ENCODE results near the gene IQSEC1. TPM values are rescaled to one million over a fixed set of nuclear protein-coding genes. Genes with fewer than 3 reads are reported as not detected.
A peak's percentile ranks its signal among the peaks of the same experiment; 100 is the strongest.
"Not testable (repeated sequence)": the region's sequence is repeated elsewhere in the genome, so short reads cannot be mapped to it uniquely, and the experiment has no call there.

The IQSEC1 gene
- total and polyA plus RNA-seq, 2 experiments from 2014 or later: 8.0 to 51.9 TPM

DNA sequence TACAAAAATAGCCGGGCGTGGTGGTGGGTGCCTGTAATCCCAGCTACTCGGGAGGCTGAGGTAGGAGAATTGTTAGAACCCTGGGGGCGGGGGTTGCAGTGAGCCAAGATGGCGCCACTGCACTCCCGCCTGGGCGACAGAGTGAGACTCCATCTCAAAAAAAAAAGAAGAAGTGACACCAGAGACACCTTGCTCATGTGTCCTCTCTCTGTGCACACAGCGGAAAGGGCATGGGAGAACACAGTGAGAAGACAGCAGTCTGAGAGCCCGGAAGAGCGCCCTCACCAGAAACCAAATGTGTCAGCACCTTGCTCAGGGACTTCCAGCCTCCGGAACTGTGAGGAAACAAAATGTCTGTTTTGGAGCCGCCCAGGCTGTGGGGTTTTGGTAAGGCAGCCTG, 191.4 kb downstream of the IQSEC1 start:
- ATAC-seq: peak; percentile 40
- H3K36me3 Mint-ChIP-seq (ENCODE audit: low read depth); H3K4me1 ChIP-seq (ENCODE audit: insufficient read depth); H3K27ac ChIP-seq (ENCODE audit: low read depth); H3K36me3 ChIP-seq (ENCODE audit: insufficient read depth); H3K79me2 ChIP-seq (replicated peaks; ENCODE audit: insufficient read depth); H4K20me1 ChIP-seq (replicated peaks; ENCODE audit: insufficient read depth); H3K27ac Mint-ChIP-seq; H3K9me2 ChIP-seq (ENCODE audit: insufficient read depth); H3K27me3 ChIP-seq (ENCODE audit: insufficient read depth); H3F3A ChIP-seq (replicated peaks; ENCODE audit: low read depth); H3K9me3 Mint-ChIP-seq; H3K4me3 Mint-ChIP-seq; H3K4me1 Mint-ChIP-seq; H3K4me3 ChIP-seq; H3K4me2 ChIP-seq: not testable (repeated sequence)
- peaks cover 10% of the 10 kb centered on the region for H3K27me3 Mint-ChIP-seq (ENCODE audit: insufficient read depth, low read depth, poor library complexity)
- H2AFZ ChIP-seq: peak overlapping the region; percentile 52; the same call in 1 of the 2 replicates
- DNase-seq (ENCODE audit: low spot score): peak; percentile 50
- TF ChIP-seq, protein P1, sequence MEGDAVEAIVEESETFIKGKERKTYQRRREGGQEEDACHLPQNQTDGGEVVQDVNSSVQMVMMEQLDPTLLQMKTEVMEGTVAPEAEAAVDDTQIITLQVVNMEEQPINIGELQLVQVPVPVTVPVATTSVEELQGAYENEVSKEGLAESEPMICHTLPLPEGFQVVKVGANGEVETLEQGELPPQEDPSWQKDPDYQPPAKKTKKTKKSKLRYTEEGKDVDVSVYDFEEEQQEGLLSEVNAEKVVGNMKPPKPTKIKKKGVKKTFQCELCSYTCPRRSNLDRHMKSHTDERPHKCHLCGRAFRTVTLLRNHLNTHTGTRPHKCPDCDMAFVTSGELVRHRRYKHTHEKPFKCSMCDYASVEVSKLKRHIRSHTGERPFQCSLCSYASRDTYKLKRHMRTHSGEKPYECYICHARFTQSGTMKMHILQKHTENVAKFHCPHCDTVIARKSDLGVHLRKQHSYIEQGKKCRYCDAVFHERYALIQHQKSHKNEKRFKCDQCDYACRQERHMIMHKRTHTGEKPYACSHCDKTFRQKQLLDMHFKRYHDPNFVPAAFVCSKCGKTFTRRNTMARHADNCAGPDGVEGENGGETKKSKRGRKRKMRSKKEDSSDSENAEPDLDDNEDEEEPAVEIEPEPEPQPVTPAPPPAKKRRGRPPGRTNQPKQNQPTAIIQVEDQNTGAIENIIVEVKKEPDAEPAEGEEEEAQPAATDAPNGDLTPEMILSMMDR (conservative IDR thresholded peaks at IDR 0.05; ENCODE audit: low read depth in 2 of 2): peak; percentile 31 to 53

DNA sequence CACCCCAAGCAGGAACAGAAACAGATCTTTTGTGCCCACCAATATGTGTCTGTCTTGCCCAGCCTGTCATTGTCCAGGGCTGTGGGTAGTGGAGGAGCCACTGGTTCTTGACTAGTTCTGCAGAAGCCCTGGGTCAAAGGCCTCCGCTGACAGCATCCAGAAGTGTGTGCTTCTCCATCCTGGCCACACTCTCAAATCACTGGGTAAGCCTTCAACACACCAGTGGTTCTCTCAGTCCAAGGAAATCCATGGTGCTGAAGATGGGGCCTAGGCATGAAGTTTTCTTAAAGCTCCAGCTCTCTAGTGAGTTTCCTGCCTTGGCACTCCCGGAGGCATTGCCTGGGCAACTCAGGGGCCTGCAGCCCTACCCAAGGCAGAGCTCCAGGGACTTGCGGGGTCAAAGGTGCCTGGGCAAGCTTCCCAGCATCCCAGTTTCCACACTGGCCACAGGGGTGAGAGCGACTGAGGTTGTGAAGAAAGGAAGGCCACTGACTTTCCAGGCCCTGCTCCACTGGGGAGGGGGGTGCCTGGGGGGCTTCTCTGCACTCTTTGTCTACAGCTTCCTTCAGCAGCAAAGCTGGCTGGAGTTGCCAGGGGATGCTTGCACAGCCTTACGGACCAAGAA, 193.9 kb downstream of the IQSEC1 start:
- H3K27me3 ChIP-seq (ENCODE audit: insufficient read depth): peaks cover 15% of the 10 kb centered on the region
- H3K36me3 ChIP-seq (ENCODE audit: insufficient read depth): no peaks in the 10 kb centered on the region
- no peaks in the 10 kb centered on the region for H3K9me2 ChIP-seq (ENCODE audit: insufficient read depth)
- Mint-ChIP-seq H3K27ac (no peak overlapping the region), H3K4me3 (no peak overlapping the region), H3K27me3 (ENCODE audit: insufficient read depth, low read depth, poor library complexity) (peaks cover 14% of the 10 kb centered on the region), H3K4me1 (peaks cover 9% of the 10 kb centered on the region), H3K9me3 (peaks cover 5% of the 10 kb centered on the region; the same call in 1 of the 3 replicates), H3K36me3 (ENCODE audit: low read depth) (no peaks in the 10 kb centered on the region; the same call in 2 of the 3 replicates)
- no peaks in the 10 kb centered on the region for H3K4me1 ChIP-seq (ENCODE audit: insufficient read depth)
- ATAC-seq (no peak), DNase-seq (ENCODE audit: low spot score) (no peak)
- no peak overlapping the region for H3K4me3 ChIP-seq
- H3K79me2 ChIP-seq (replicated peaks; ENCODE audit: insufficient read depth): no peaks in the 10 kb centered on the region
- H3K4me2 ChIP-seq: no peak overlapping the region
- TF ChIP-seq EZH2 (IDR thresholded peaks at IDR 0.05; ENCODE audit: low read depth, unreplicated experiment) (no peak), ZNF331 (CRISPR knock-in tag; IDR thresholded peaks at IDR 0.05; ENCODE audit: low read depth) (no peak), JUNB (IDR thresholded peaks at IDR 0.05; ENCODE audit: unreplicated experiment) (no peak), NANOG (IDR thresholded peaks at IDR 0.05; ENCODE audit: borderline replicate concordance) (no peak)
- TF ChIP-seq, protein P1 (conservative IDR thresholded peaks at IDR 0.05; ENCODE audit: low read depth in 2 of 2): no peak
- TF ChIP-seq, protein P2, sequence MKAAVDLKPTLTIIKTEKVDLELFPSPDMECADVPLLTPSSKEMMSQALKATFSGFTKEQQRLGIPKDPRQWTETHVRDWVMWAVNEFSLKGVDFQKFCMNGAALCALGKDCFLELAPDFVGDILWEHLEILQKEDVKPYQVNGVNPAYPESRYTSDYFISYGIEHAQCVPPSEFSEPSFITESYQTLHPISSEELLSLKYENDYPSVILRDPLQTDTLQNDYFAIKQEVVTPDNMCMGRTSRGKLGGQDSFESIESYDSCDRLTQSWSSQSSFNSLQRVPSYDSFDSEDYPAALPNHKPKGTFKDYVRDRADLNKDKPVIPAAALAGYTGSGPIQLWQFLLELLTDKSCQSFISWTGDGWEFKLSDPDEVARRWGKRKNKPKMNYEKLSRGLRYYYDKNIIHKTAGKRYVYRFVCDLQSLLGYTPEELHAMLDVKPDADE (IDR thresholded peaks at IDR 0.05): no peak
- TF ChIP-seq, protein P3, sequence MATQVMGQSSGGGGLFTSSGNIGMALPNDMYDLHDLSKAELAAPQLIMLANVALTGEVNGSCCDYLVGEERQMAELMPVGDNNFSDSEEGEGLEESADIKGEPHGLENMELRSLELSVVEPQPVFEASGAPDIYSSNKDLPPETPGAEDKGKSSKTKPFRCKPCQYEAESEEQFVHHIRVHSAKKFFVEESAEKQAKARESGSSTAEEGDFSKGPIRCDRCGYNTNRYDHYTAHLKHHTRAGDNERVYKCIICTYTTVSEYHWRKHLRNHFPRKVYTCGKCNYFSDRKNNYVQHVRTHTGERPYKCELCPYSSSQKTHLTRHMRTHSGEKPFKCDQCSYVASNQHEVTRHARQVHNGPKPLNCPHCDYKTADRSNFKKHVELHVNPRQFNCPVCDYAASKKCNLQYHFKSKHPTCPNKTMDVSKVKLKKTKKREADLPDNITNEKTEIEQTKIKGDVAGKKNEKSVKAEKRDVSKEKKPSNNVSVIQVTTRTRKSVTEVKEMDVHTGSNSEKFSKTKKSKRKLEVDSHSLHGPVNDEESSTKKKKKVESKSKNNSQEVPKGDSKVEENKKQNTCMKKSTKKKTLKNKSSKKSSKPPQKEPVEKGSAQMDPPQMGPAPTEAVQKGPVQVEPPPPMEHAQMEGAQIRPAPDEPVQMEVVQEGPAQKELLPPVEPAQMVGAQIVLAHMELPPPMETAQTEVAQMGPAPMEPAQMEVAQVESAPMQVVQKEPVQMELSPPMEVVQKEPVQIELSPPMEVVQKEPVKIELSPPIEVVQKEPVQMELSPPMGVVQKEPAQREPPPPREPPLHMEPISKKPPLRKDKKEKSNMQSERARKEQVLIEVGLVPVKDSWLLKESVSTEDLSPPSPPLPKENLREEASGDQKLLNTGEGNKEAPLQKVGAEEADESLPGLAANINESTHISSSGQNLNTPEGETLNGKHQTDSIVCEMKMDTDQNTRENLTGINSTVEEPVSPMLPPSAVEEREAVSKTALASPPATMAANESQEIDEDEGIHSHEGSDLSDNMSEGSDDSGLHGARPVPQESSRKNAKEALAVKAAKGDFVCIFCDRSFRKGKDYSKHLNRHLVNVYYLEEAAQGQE (IDR thresholded peaks at IDR 0.05; ENCODE audit: unreplicated experiment): peak; percentile 34
- H3K27ac ChIP-seq (ENCODE audit: low read depth): no peak overlapping the region
- H4K20me1 ChIP-seq (replicated peaks; ENCODE audit: insufficient read depth): no peaks in the 10 kb centered on the region
- H3F3A ChIP-seq (replicated peaks; ENCODE audit: low read depth): no peaks in the 10 kb centered on the region
- no peak overlapping the region for H2AFZ ChIP-seq

DNA sequence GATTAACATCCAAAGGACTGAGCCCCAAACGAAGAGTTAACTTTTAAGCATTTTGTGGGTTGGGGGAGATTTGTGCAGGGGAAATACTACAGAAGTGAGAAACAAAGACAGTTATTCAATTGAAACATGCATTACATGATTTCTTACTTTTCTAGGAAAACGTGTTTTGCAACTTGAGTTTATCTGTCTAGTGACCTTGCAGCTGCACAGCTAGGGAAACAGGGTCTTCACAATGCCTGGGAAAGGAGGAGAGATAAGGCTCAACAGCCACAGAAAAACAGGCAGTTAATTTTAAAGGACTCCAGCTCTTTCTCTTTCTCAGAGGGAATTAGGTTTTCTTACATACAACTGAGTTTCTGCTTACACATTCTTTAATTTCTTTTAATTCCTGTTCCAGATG, 194.5 kb downstream of the IQSEC1 start:
- not testable (repeated sequence) for ATAC-seq; H3K79me2 ChIP-seq (replicated peaks; ENCODE audit: insufficient read depth); DNase-seq (ENCODE audit: low spot score); H3K4me1 ChIP-seq (ENCODE audit: insufficient read depth); H3K4me3 ChIP-seq; H3K36me3 Mint-ChIP-seq (ENCODE audit: low read depth); H3K9me2 ChIP-seq (ENCODE audit: insufficient read depth); H3F3A ChIP-seq (replicated peaks; ENCODE audit: low read depth); H3K4me3 Mint-ChIP-seq; H2AFZ ChIP-seq; H4K20me1 ChIP-seq (replicated peaks; ENCODE audit: insufficient read depth); H3K27ac Mint-ChIP-seq; H3K9me3 Mint-ChIP-seq; H3K4me2 ChIP-seq; H3K36me3 ChIP-seq (ENCODE audit: insufficient read depth); H3K27ac ChIP-seq (ENCODE audit: low read depth)
- peaks cover 13% of the 10 kb centered on the region for H3K27me3 ChIP-seq (ENCODE audit: insufficient read depth)
- Mint-ChIP-seq H3K4me1 (peaks cover 11% of the 10 kb centered on the region), H3K27me3 (ENCODE audit: insufficient read depth, low read depth, poor library complexity) (peaks cover 14% of the 10 kb centered on the region)
